Measurements from ENCODE around the gene ADGRL1. TPM values are rescaled to one million over a fixed set of nuclear protein-coding genes. Genes with fewer than 3 reads are reported as not detected.

Gene ADGRL1
- total RNA-seq, 1 experiment from 2014 or later = 88.6 TPM

- Histone ChIP-seq H3K4me2 (ENCODE audit: low read length) (no peak overlapping the region), H2AFZ (ENCODE audit: low read depth, low read length, poor library complexity, severe bottlenecking) (no peak overlapping the region), H3K79me2 (ENCODE audit: insufficient read depth, low read length) (peaks cover 5% of the 10 kb centered on the region), H3K9me3 (ENCODE audit: control insufficient read depth in 1 of 2, insufficient read depth in 1 of 2, low read depth in 1 of 2, low read length in 2 of 2) (no peaks in the 10 kb centered on the region), H3K9ac (ENCODE audit: low read length) (no peak overlapping the region), H3K27me3 (ENCODE audit: insufficient read depth, low read length) (no peaks in the 10 kb centered on the region), H3K27ac (ENCODE audit: low read depth, low read length) (no peak overlapping the region), H3K9me2 (ENCODE audit: insufficient read depth) (no peaks in the 10 kb centered on the region), H4K20me1 (ENCODE audit: insufficient read depth) (no peaks in the 10 kb centered on the region), H3K4me1 (ENCODE audit: control insufficient read depth in 1 of 2, insufficient read depth in 2 of 2, low read length in 2 of 2) (peaks cover 7 to 16% of the 10 kb centered on the region in 2 experiments; a peak in 3 of 4 replicates), H3K36me3 (ENCODE audit: control insufficient read depth in 1 of 2, insufficient read depth in 2 of 2, low read length in 2 of 2) (no peaks in the 10 kb centered on the region), H3K4me3 (replicated peaks in 1 of 2; ENCODE audit: low read depth in 1 of 2, low read length in 2 of 2) (no peak overlapping the region)
- ChIA-PET POLR2A (interaction anchor here (0.6 kb wide), 1 partner anchor 295 kb away, joined by 3 read pairs; no protein-coding TSS in a partner anchor), RAD21 (ENCODE audit: low non-redundant PET in 1 of 2, low total read pairs in 2 of 2, uncharacterized antibody in 2 of 2, unreplicated experiment in 2 of 2) (no interaction called here), CTCF (no interaction called here)
- DNase-seq (ENCODE audit: low read depth, low spot score) = no peak
- intact Hi-C loops (cut with micrococcal nuclease) = no loop called here
- no peak for ATAC-seq
- BruUV-seq (replicated peaks) = no TSS peak
- TF ChIP-seq SRF (IDR thresholded peaks at IDR 0.05; ENCODE audit: low read depth) (no peak), SIN3A (IDR thresholded peaks at IDR 0.05; ENCODE audit: low read depth) (no peak), POLR2AphosphoS5 (IDR thresholded peaks at IDR 0.05; ENCODE audit: low read depth, low read length) (no peak), POLR2A (IDR thresholded peaks at IDR 0.05; ENCODE audit: borderline replicate concordance, extremely low read depth, insufficient read depth, insufficient read length) (no peak), EGR1 (IDR thresholded peaks at IDR 0.05; ENCODE audit: low read depth) (no peak), JUND (IDR thresholded peaks at IDR 0.05) (no peak), TCF7L2 (IDR thresholded peaks at IDR 0.05; ENCODE audit: borderline replicate concordance, extremely low read depth, insufficient read depth, insufficient read length) (no peak), EZH2 (IDR thresholded peaks at IDR 0.05) (no peak), ZNF274 (IDR thresholded peaks at IDR 0.05; ENCODE audit: low read depth, low read length) (no peak), MAX (IDR thresholded peaks at IDR 0.05) (no peak), ELF1 (IDR thresholded peaks at IDR 0.05; ENCODE audit: borderline replicate concordance, low read depth) (no peak), YY1 (IDR thresholded peaks at IDR 0.05; ENCODE audit: extremely low read depth, insufficient replicate concordance, low read depth, low read length) (no peak), CBX3 (IDR thresholded peaks at IDR 0.05; ENCODE audit: low read depth) (no peak), SP1 (IDR thresholded peaks at IDR 0.05; ENCODE audit: low read depth) (no peak), ZBTB33 (IDR thresholded peaks at IDR 0.05; ENCODE audit: extremely low read depth, insufficient replicate concordance, low read length) (no peak), CEBPB (IDR thresholded peaks at IDR 0.05; ENCODE audit: low read depth) (no peak), EZH2phosphoT487 (IDR thresholded peaks at IDR 0.05; ENCODE audit: borderline replicate concordance) (no peak), RAD21 (IDR thresholded peaks at IDR 0.05; ENCODE audit: low read depth) (no peak), ATF3 (IDR thresholded peaks at IDR 0.05) (no peak), ZFX (IDR thresholded peaks at IDR 0.05) (no peak)
These were observed 63.4 kb downstream of the ADGRL1 start for GRCh38 chr19:14142262-14143190.
